Muscle of leg (tissue), 11 donors: Measurements from ENCODE around the gene DPRX. TPM values are rescaled to one million over a fixed set of nuclear protein-coding genes. Genes with fewer than 3 reads are reported as not detected.
A peak's percentile ranks its signal among the peaks of the same experiment; 100 is the strongest.

Source experiments
- DNase-seq: peaks from one replicate; pipeline ENCODE4 v3.0.0; 2013
- H3K27ac ChIP-seq: one replicate; pipeline ENCODE4 v1.5.1; 2013; ENCODE audit warnings: mild to moderate bottlenecking, low read length, control low read depth
- H3K27me3 ChIP-seq: one replicate; pipeline ENCODE4 v1.6.1; 2013; ENCODE audit warnings: low read length; ENCODE audit not compliant: control insufficient read depth, insufficient read depth
- H3K36me3 ChIP-seq: one replicate; pipeline ENCODE4 v1.6.1; 2013; ENCODE audit warnings: low read length; ENCODE audit not compliant: control insufficient read depth, insufficient read depth
- H3K4me1 ChIP-seq: one replicate; pipeline ENCODE4 v1.6.1; 2013; ENCODE audit warnings: low read length; ENCODE audit not compliant: control insufficient read depth, insufficient read depth
- H3K4me3 ChIP-seq: one replicate; pipeline ENCODE4 v1.5.1; 2013; ENCODE audit warnings: low read length, control low read depth
- H3K9me3 ChIP-seq: replicated peaks from 2 replicates; pipeline ENCODE4 v1.6.1; 2013; ENCODE audit warnings: low read depth, low read length; ENCODE audit not compliant: control insufficient read depth
- WGBS: methylation state at CpG from one replicate; pipeline ENCODE4 v1.1.5; 2013; ENCODE audit warnings: missing lambda C conversion rate; ENCODE audit not compliant: insufficient coverage; 5-methylcytosine and 5-hydroxymethylcytosine counted together
- polyA plus RNA-seq, 8 donors: library from polyadenylated mRNA; unstranded; fragments of 120-200 nt; gene quantifications; one replicate each; pipeline versions ENCODE4 v1.2.1 to v1.2.3, GENCODE V29; 2013; ENCODE audit warnings: inconsistent platforms in 1 of 8, low replicate concordance in 1 of 8; ENCODE audit not compliant: insufficient read length in 8 of 8, insufficient read depth in 1 of 8
- total RNA-seq: library from RNA; stranded (reverse); fragments of 120-200 nt; gene quantifications from one replicate; pipeline ENCODE4 v1.2.4, GENCODE V29; 2013

DPRX gene
- total and polyA plus RNA-seq, 9 donors: 0.13 to 0.31 TPM; not detected in 7

GRCh38 chr19:53644061-53644816 lies 12.4 kb downstream of the DPRX start:
- no peak overlapping the region for H3K27ac ChIP-seq
- H3K4me3 ChIP-seq: no peak overlapping the region
- H3K9me3 ChIP-seq: peaks cover 13% of the 10 kb centered on the region
- no peak for DNase-seq
- no peaks in the 10 kb centered on the region for H3K36me3 ChIP-seq
- no peaks in the 10 kb centered on the region for H3K4me1 ChIP-seq
- H3K27me3 ChIP-seq: no peaks in the 10 kb centered on the region
- 64% methylated on average over 3 of the region's 4 CpGs for WGBS

DNA sequence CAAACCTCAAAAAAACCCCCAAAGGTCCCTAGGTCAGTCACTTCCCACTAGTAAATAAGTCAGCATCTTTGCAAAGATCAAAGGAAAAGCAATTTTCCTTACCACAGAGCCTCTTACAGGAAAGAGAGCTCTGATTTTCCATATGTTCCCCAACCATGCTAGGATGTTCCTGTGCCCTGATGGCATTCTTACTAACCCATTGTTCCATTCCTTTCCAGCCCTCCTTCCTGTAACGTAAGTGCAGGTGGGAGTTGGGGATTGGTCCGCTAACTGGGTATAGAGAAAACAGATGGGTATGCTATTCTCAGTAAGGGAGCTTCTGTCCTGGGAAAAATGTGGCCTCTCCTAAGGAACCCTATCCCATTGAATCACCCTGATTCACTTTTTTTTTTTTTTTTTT lies 14.3 kb downstream of the DPRX start:
- WGBS: no CpG with 5 or more reads among the region's 2 CpGs
- no peak overlapping the region for H3K27ac ChIP-seq
- peak; percentile 53 for DNase-seq

GRCh38 chr19:53647350-53647749 lies 15.6 kb downstream of the DPRX start:
- no peaks in the 10 kb centered on the region for H3K4me1 ChIP-seq
- no peak overlapping the region for H3K4me3 ChIP-seq
- H3K27ac ChIP-seq: no peak overlapping the region
- DNase-seq: no peak
- peaks cover 30% of the 10 kb centered on the region for H3K9me3 ChIP-seq
- no peaks in the 10 kb centered on the region for H3K36me3 ChIP-seq
- no peaks in the 10 kb centered on the region for H3K27me3 ChIP-seq
- WGBS: 88% methylated on average over 13 of the region's 13 CpGs

More for the DNA sequence above, 14.3 kb downstream of the DPRX start:
- H3K27me3 ChIP-seq: no peaks in the 10 kb centered on the region
- peaks cover 29% of the 10 kb centered on the region for H3K9me3 ChIP-seq
- no peaks in the 10 kb centered on the region for H3K4me1 ChIP-seq
- H3K36me3 ChIP-seq: no peaks in the 10 kb centered on the region
- no peak overlapping the region for H3K4me3 ChIP-seq

GRCh38 chr19:53647792-53648191 lies 16.0 kb downstream of the DPRX start:
- H3K4me1 ChIP-seq: no peaks in the 10 kb centered on the region
- no peaks in the 10 kb centered on the region for H3K27me3 ChIP-seq
- H3K4me3 ChIP-seq: no peak overlapping the region
- no peak overlapping the region for H3K27ac ChIP-seq
- peaks cover 34% of the 10 kb centered on the region for H3K9me3 ChIP-seq
- 97% methylated on average over 31 of the region's 33 CpGs for WGBS
- DNase-seq: no peak
- H3K36me3 ChIP-seq: no peaks in the 10 kb centered on the region

DNA sequence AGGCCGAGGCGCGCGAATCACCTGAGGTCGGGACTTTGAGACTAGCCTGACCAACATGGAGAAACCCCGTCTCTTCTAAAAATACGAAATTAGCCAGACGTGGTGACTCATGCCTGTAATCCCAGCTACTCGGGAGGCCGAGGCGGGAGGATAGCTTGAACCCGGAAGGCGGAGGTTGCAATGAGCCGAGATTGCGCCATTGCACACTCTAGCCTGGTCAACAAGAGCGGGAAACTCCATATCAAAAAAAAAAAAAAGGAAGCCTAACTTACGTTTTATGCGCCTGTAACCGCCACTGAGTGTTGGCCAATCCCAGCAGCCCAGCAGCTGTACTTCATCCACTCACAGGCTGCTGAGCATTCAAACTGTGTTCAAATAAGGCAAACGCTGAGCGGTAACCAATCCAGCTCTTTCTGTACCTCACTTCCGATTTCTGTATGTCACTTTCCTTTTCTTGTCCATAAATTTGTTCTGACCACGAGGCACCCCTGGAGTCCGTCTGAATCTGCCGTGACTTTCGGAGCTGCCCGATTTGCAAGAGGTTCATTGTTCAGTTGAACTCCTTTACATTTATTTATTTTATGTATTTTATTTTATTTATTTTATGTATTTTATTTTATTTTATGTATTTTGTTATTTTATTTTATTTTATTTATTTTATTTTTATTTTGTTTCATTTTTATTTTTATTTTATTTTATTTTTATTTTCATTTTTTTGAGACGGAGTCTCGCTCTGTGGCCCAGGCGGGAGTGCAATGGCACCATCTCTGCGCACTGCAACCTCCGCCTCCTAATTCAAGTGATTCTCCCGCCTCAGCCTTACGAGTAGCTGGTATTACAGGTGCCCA lies 18.2 kb downstream of the DPRX start:
- Histone ChIP-seq H3K36me3 (no peaks in the 10 kb centered on the region), H3K27me3 (no peaks in the 10 kb centered on the region), H3K27ac (no peak overlapping the region), H3K4me3 (no peak overlapping the region), H3K9me3 (peaks cover 36% of the 10 kb centered on the region), H3K4me1 (no peaks in the 10 kb centered on the region)
- 96% methylated on average over 17 of the region's 34 CpGs for WGBS
- DNase-seq: no peak

- WGBS: 92% methylated on average over 6 of the region's 6 CpGs
- Histone ChIP-seq H3K36me3 (no peaks in the 10 kb centered on the region), H3K4me1 (no peaks in the 10 kb centered on the region), H3K27me3 (no peaks in the 10 kb centered on the region), H3K9me3 (peaks cover 39% of the 10 kb centered on the region), H3K4me3 (no peak overlapping the region), H3K27ac (no peak overlapping the region)
- DNase-seq: no peak
Observed at GRCh38 chr19:53652476-53652875, 20.7 kb downstream of the DPRX start.

- Histone ChIP-seq H3K4me3 (no peak overlapping the region), H3K4me1 (no peaks in the 10 kb centered on the region), H3K36me3 (no peaks in the 10 kb centered on the region), H3K27ac (no peak overlapping the region), H3K9me3 (peaks cover 19% of the 10 kb centered on the region), H3K27me3 (no peaks in the 10 kb centered on the region)
- no peak for DNase-seq
- WGBS: 94% methylated on average over 2 of the region's 8 CpGs
Observed at GRCh38 chr19:53655042-53655665, 23.4 kb downstream of the DPRX start.

GRCh38 chr19:53657330-53657729 lies 25.5 kb downstream of the DPRX start:
- Histone ChIP-seq H3K4me3 (no peak overlapping the region), H3K4me1 (no peaks in the 10 kb centered on the region), H3K27ac (peak overlapping the region; percentile 7), H3K27me3 (no peaks in the 10 kb centered on the region), H3K36me3 (no peaks in the 10 kb centered on the region), H3K9me3 (peaks cover 11% of the 10 kb centered on the region)
- WGBS: 56% methylated on average over 3 of the region's 4 CpGs
- DNase-seq: no peak

- WGBS: 83% methylated on average over 6 of the region's 7 CpGs
- Histone ChIP-seq H3K4me3 (no peak overlapping the region), H3K27me3 (no peaks in the 10 kb centered on the region), H3K27ac (peak overlapping the region; percentile 7), H3K4me1 (no peaks in the 10 kb centered on the region), H3K9me3 (peaks cover 7% of the 10 kb centered on the region), H3K36me3 (no peaks in the 10 kb centered on the region)
- DNase-seq: peak; percentile 20
Observed at GRCh38 chr19:53657778-53658177, 26.0 kb downstream of the DPRX start.

GRCh38 chr19:53659292-53659691 lies 27.5 kb downstream of the DPRX start:
- peak; percentile 43 for DNase-seq
- Histone ChIP-seq H3K27me3 (no peaks in the 10 kb centered on the region), H3K27ac (peak overlapping the region; percentile 40), H3K36me3 (no peaks in the 10 kb centered on the region), H3K4me1 (no peaks in the 10 kb centered on the region), H3K9me3 (peaks cover 7% of the 10 kb centered on the region), H3K4me3 (no peak overlapping the region)
- no CpG with 5 or more reads among the region's 6 CpGs for WGBS
